CD4-positive, alpha-beta memory T cell (primary cell): ENCODE results near the gene CPNE4. TPM values are rescaled to one million over a fixed set of nuclear protein-coding genes. Genes with fewer than 3 reads are reported as not detected.
"Not testable (repeated sequence)": the region's sequence is repeated elsewhere in the genome, so short reads cannot be mapped to it uniquely, and the experiment has no call there.

ENCODE experiments used
- CTCF ChIA-PET: fragments of 350-600 bp; sonication (Branson Sonifier 250); formaldehyde crosslinking; loops from one replicate; lab custom pipeline; 2021; ENCODE audit warnings: inconsistent platforms; ENCODE audit not compliant: partially characterized antibody; lab: Charles Lee
- POLR2A ChIA-PET: fragments of 350-600 bp; sonication (Branson Sonifier 250); formaldehyde crosslinking; loops from one replicate; lab custom pipeline; 2021; ENCODE audit not compliant: partially characterized antibody; lab: Charles Lee
- DNase-seq, 5 donors: peaks; one replicate each; pipeline versions ENCODE4 v3.0.0 to v3.0.0-alpha.2; 2020 to 2022; ENCODE audit warnings: mixed read lengths in 1 of 5
- H3K27ac ChIP-seq: one replicate; pipeline ENCODE4 v1.7.0; 2013; ENCODE audit warnings: low read depth, low read length
- H3K27me3 ChIP-seq: 2 replicates; pipeline ENCODE4 v1.7.0; 2013; ENCODE audit warnings: mild to moderate bottlenecking, low read length, moderate library complexity; ENCODE audit not compliant: insufficient read depth
- H3K36me3 ChIP-seq: 2 replicates; pipeline ENCODE4 v1.7.0; 2013; ENCODE audit warnings: mild to moderate bottlenecking, low read length, moderate library complexity; ENCODE audit not compliant: insufficient read depth
- H3K4me1 ChIP-seq: 2 replicates; pipeline ENCODE4 v1.7.0; 2013; ENCODE audit warnings: mild to moderate bottlenecking, low read length, moderate library complexity; ENCODE audit not compliant: insufficient read depth
- H3K4me3 ChIP-seq, 2 donors: one replicate each; pipeline ENCODE4 v1.7.0; 2013; ENCODE audit warnings: low read length in 2 of 2, mild to moderate bottlenecking in 1 of 2
- H3K9me3 ChIP-seq, 2 donors: one replicate each; pipeline ENCODE4 v1.7.0; 2013; ENCODE audit warnings: low read length in 2 of 2, control low read depth in 1 of 2; ENCODE audit not compliant: control insufficient read depth in 1 of 2
- H3K27ac Mint-ChIP-seq, 7 donors: one replicate each; pipeline ENCODE4 v1.8.0; 2020 to 2021; ENCODE audit warnings: mixed read lengths in 7 of 7, mild to moderate bottlenecking in 6 of 7, inconsistent platforms in 3 of 7, moderate library complexity in 3 of 7
- H3K27me3 Mint-ChIP-seq, 2 donors: one replicate each; pipeline ENCODE4 v1.8.0; 2020 to 2021; ENCODE audit warnings: mixed read lengths in 2 of 2
- H3K36me3 Mint-ChIP-seq, 2 donors: one replicate each; pipeline ENCODE4 v1.8.0; 2020 to 2021; ENCODE audit warnings: mixed read lengths in 2 of 2, inconsistent platforms in 1 of 2, mild to moderate bottlenecking in 1 of 2
- H3K4me1 Mint-ChIP-seq, 4 donors: one replicate each; pipeline ENCODE4 v1.8.0; 2020 to 2021; ENCODE audit warnings: mixed read lengths in 4 of 4, mild to moderate bottlenecking in 1 of 4
- H3K4me3 Mint-ChIP-seq, 8 donors: one replicate each; pipeline ENCODE4 v1.8.0; 2020 to 2021; ENCODE audit warnings: mixed read lengths in 8 of 8, mild to moderate bottlenecking in 7 of 8, moderate library complexity in 6 of 8, inconsistent platforms in 3 of 8
- H3K9me3 Mint-ChIP-seq, 8 donors: one replicate each; pipeline ENCODE4 v1.8.0; 2020 to 2021; ENCODE audit warnings: mixed read lengths in 8 of 8, mild to moderate bottlenecking in 5 of 8, inconsistent platforms in 3 of 8, moderate library complexity in 1 of 8
- intact Hi-C: fragments of 100-400 bp; cut with micrococcal nuclease; formaldehyde crosslinking; loops from one replicate; pipeline ENCODE4 v1.15.1; 2023
- polyA plus RNA-seq, 2 donors: library from polyadenylated mRNA; unstranded; fragments of 300-500 nt; fragmentation: Illumina TruSeq; gene quantifications; one replicate each; pipeline ENCODE4 v1.2.3, GENCODE V29; 2021
- total RNA-seq, 2 experiments: library from RNA; stranded (reverse); gene quantifications; one replicate each; pipeline ENCODE4 v1.2.3, GENCODE V29; 2021

CPNE4 gene
- total and polyA plus RNA-seq, 4 experiments from 2014 or later, result not detected

DNA sequence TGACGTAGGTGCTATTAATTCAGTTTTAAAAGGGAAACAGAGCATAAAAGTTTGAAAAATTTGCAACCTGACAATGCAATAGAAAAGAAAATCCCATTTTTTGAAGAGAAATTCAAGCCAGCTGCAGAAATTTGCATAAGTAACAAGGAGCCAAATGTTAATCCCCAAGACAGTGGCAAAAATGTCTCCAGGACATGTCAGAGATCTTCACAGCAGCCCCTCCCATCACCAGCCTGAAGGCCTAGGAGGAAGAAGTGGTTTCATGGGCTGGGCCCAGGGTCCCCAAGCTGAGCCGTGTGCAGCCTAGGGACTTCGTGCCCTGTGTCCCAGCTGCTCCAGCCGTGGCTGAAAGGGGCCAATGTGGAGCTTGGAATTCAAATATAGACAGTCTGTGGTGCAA is 148.9 kb downstream of the CPNE4 start:
- H3K9me3 ChIP-seq, H3K27me3 ChIP-seq, H3K27ac Mint-ChIP-seq, H3K27me3 Mint-ChIP-seq, H3K4me1 Mint-ChIP-seq, H3K4me3 ChIP-seq, H3K36me3 Mint-ChIP-seq, H3K36me3 ChIP-seq, H3K27ac ChIP-seq, POLR2A ChIA-PET, DNase-seq, intact Hi-C loops, H3K9me3 Mint-ChIP-seq, CTCF ChIA-PET, H3K4me1 ChIP-seq, H3K4me3 Mint-ChIP-seq: not testable (repeated sequence)

DNA sequence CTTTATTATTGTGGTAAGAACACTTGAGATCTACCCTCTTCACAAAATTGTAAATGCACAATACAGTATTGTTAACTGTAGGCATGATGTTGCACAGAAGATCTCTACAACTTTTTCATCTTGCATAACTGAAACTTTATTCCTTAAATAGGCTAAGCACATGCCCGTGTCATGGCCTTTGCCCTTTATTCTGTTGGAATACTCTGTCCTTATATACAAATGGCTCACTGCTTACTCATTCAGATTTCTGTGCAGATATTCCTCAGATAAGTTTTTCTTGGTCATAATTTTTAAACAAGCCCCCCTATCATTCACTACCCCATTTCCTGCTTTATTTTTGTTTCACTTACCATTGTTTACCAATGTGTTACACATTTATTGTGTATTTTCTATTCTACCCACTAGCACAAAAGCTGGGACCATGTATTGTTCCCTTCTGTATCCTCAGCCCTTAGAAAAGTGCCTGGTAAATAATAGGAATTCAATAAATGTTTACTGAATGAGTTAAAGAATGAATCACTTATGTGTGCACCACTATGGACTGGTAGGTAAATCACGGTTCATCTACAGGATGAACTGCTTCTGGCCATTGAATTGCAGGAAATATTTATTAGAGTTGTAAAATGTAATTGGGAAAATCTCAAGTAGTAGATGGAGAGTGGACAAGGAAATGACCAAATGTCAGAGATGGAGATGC is 151.0 kb downstream of the CPNE4 start:
- Histone ChIP-seq H3K4me3 (no peak overlapping the region), H3K4me1 (no peaks in the 10 kb centered on the region), H3K27me3 (no peaks in the 10 kb centered on the region), H3K9me3 (no peaks in the 10 kb centered on the region), H3K36me3 (no peaks in the 10 kb centered on the region), H3K27ac (no peak overlapping the region)
- Mint-ChIP-seq H3K36me3 (no peaks in the 10 kb centered on the region), H3K4me1 (no peaks in the 10 kb centered on the region), H3K9me3 (peaks cover 0 to 9% (median under 1%) of the 10 kb centered on the region in 8 donors), H3K4me3 (no peak overlapping the region), H3K27me3 (peaks cover 0 to 2% of the 10 kb centered on the region in 2 donors), H3K27ac (no peak overlapping the region)
- POLR2A ChIA-PET, result no interaction called here
- CTCF ChIA-PET, result no interaction called here
- no peak for DNase-seq
- intact Hi-C loops, result no loop called here

GRCh38 chr3:131883086-131883485 is 151.7 kb downstream of the CPNE4 start:
- intact Hi-C loops, result no loop called here
- H3K36me3 Mint-ChIP-seq, result no peaks in the 10 kb centered on the region
- H3K4me1 Mint-ChIP-seq, result no peaks in the 10 kb centered on the region
- Histone ChIP-seq H3K9me3 (no peaks in the 10 kb centered on the region), H3K4me1 (no peaks in the 10 kb centered on the region), H3K36me3 (no peaks in the 10 kb centered on the region), H3K27ac (no peak overlapping the region), H3K27me3 (no peaks in the 10 kb centered on the region), H3K4me3 (no peak overlapping the region)
- H3K4me3 Mint-ChIP-seq, result no peak overlapping the region
- ChIA-PET CTCF (no interaction called here), POLR2A (no interaction called here)
- no peak overlapping the region for H3K27ac Mint-ChIP-seq
- DNase-seq, result no peak
- peaks cover 0 to 9% (median under 1%) of the 10 kb centered on the region in 8 donors for H3K9me3 Mint-ChIP-seq
- peaks cover 0 to 2% of the 10 kb centered on the region in 2 donors for H3K27me3 Mint-ChIP-seq

DNA sequence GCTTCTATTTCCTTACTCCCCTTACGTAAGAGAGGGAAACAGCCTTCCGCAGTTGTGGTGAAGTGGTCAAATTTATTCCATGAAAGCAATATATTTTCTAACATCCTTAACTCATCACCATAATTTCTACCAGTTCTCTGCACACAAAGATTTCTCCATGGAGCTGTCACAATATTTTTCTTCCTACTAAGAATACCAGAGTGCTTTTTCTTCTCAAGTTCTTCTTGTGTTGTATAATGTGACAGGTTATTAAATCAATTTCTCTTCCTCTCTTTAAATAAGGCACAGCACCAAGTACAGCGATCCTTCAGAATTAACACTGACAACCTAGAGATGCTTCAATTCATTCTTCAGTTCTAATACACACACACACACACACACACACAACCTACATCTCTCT is 153.0 kb downstream of the CPNE4 start:
- H3K9me3 Mint-ChIP-seq, result peaks cover 0 to 3% (median 0%) of the 10 kb centered on the region in 8 donors
- H3K27ac Mint-ChIP-seq, result no peak overlapping the region
- H3K4me1 Mint-ChIP-seq, result no peaks in the 10 kb centered on the region
- CTCF ChIA-PET, result no interaction called here
- intact Hi-C loops, result no loop called here
- H3K9me3 ChIP-seq, result no peaks in the 10 kb centered on the region
- no peak overlapping the region for H3K4me3 ChIP-seq
- no peaks in the 10 kb centered on the region for H3K27me3 ChIP-seq
- H3K27me3 Mint-ChIP-seq, result no peaks in the 10 kb centered on the region
- H3K27ac ChIP-seq, result no peak overlapping the region
- no peaks in the 10 kb centered on the region for H3K36me3 Mint-ChIP-seq
- H3K4me1 ChIP-seq, result no peaks in the 10 kb centered on the region
- POLR2A ChIA-PET, result no interaction called here
- H3K36me3 ChIP-seq, result no peaks in the 10 kb centered on the region
- no peak for DNase-seq
- no peak overlapping the region for H3K4me3 Mint-ChIP-seq

DNA sequence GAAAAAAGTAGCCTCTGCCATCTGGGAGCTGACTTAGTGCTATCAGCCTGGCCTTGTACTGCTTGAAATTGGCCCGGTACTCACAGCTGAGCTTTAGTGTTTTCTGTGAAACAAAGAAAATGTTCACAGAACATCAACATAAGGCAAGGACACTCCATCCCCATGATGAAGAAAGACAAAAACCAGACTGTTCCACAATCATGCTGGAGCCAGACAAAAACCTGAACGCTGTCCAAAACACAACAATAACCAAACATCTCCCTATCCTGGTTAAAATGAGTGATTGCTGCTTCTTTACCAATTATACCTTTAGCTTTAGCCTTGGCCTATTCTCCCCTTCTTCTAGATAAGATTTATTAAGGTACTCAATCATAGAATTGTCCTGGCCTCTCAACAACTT is 153.9 kb downstream of the CPNE4 start:
- no peak overlapping the region for H3K4me3 Mint-ChIP-seq
- Histone ChIP-seq H3K4me3 (no peak overlapping the region), H3K27ac (no peak overlapping the region), H3K36me3 (no peaks in the 10 kb centered on the region), H3K9me3 (no peaks in the 10 kb centered on the region), H3K27me3 (no peaks in the 10 kb centered on the region), H3K4me1 (no peaks in the 10 kb centered on the region)
- H3K27ac Mint-ChIP-seq, result no peak overlapping the region
- ChIA-PET POLR2A (no interaction called here), CTCF (no interaction called here)
- no peaks in the 10 kb centered on the region for H3K9me3 Mint-ChIP-seq
- H3K4me1 Mint-ChIP-seq, result no peaks in the 10 kb centered on the region
- H3K27me3 Mint-ChIP-seq, result no peaks in the 10 kb centered on the region
- intact Hi-C loops, result no loop called here
- DNase-seq, result no peak
- no peaks in the 10 kb centered on the region for H3K36me3 Mint-ChIP-seq

DNA sequence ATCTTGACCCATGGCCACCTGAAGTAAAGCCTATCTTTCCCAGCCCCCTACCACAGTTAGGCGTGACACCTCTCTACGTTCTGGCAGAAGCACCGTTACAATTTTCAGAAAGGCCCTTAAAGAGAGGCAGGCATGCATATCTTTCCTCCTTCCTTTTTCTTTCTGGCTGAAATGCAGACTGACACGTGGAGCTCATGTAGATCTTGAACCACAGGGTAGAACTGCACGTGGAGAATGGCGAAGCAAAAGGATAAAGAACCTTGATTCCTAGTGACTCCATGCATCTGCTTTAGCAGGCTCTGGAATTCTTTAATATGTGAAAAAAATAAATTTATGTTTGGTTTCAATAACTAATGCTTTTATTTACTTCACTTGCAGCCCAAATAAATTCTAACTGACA is 166.6 kb downstream of the CPNE4 start:
- no peaks in the 10 kb centered on the region for H3K27me3 ChIP-seq
- Mint-ChIP-seq H3K27me3 (peaks cover 0 to 5% of the 10 kb centered on the region in 2 donors), H3K27ac (no peak overlapping the region), H3K4me1 (no peaks in the 10 kb centered on the region), H3K4me3 (no peak overlapping the region), H3K9me3 (peaks cover 0 to 8% (median 4%) of the 10 kb centered on the region in 8 donors), H3K36me3 (no peaks in the 10 kb centered on the region)
- H3K9me3 ChIP-seq, result no peaks in the 10 kb centered on the region
- H3K4me3 ChIP-seq, result no peak overlapping the region
- DNase-seq, result no peak
- intact Hi-C loops, result no loop called here
- ChIA-PET POLR2A (no interaction called here), CTCF (no interaction called here)
- H3K36me3 ChIP-seq, result no peaks in the 10 kb centered on the region
- H3K27ac ChIP-seq, result no peak overlapping the region
- no peaks in the 10 kb centered on the region for H3K4me1 ChIP-seq

GRCh38 chr3:131856171-131856570 is 178.6 kb downstream of the CPNE4 start:
- ChIA-PET CTCF (no interaction called here), POLR2A (no interaction called here)
- H3K4me3 ChIP-seq, result no peak overlapping the region
- no peak overlapping the region for H3K27ac ChIP-seq
- H3K4me1 ChIP-seq, result no peaks in the 10 kb centered on the region
- peaks cover 0 to 2% (median 0%) of the 10 kb centered on the region in 8 donors for H3K9me3 Mint-ChIP-seq
- no peaks in the 10 kb centered on the region for H3K27me3 Mint-ChIP-seq
- H3K4me1 Mint-ChIP-seq, result no peaks in the 10 kb centered on the region
- H3K36me3 Mint-ChIP-seq, result no peaks in the 10 kb centered on the region
- no peaks in the 10 kb centered on the region for H3K9me3 ChIP-seq
- no peaks in the 10 kb centered on the region for H3K27me3 ChIP-seq
- H3K4me3 Mint-ChIP-seq, result no peak overlapping the region
- no peak overlapping the region for H3K27ac Mint-ChIP-seq
- no peak for DNase-seq
- H3K36me3 ChIP-seq, result no peaks in the 10 kb centered on the region
- intact Hi-C loops, result no loop called here
